Testis (tissue), 3 donors: ENCODE results near the gene PI16. TPM values are rescaled to one million over a fixed set of nuclear protein-coding genes. Genes with fewer than 3 reads are reported as not detected.

Experiments used
- DNase-seq: peaks from one replicate; pipeline ENCODE4 v3.0.0-alpha.2; 2019
- H3K27ac ChIP-seq, 2 donors: fragments of 200-600 bp; sonication (generic); one replicate each; pipeline ENCODE4 v1.5.1; 2019
- H3K27me3 ChIP-seq: fragments of 200-600 bp; sonication (generic); one replicate; pipeline ENCODE4 v1.5.1; 2019
- H3K36me3 ChIP-seq: fragments of 200-600 bp; sonication (generic); one replicate; pipeline ENCODE4 v1.5.1; 2017; ENCODE audit warnings: low read depth; ENCODE audit errors: missing control alignments
- H3K4me1 ChIP-seq: fragments of 200-600 bp; sonication (generic); one replicate; pipeline ENCODE4 v1.5.1; 2019
- H3K4me3 ChIP-seq, 2 donors: fragments of 200-600 bp; sonication (generic); one replicate each; pipeline ENCODE4 v1.5.1; 2017 to 2019
- H3K9me3 ChIP-seq: fragments of 200-600 bp; sonication (generic); one replicate; pipeline ENCODE4 v1.5.1; 2017
- POLR2A ChIP-seq: fragments of 450-650 bp; IDR thresholded peaks from one replicate; pipeline ENCODE4 v1.6.1; 2017; ENCODE audit warnings: antibody characterized with exemption, mild to moderate bottlenecking, moderate library complexity
- WGBS, 2 donors: methylation state at CpG; one replicate each; pipeline ENCODE4 v1.1.5; 2018; 5-methylcytosine and 5-hydroxymethylcytosine counted together
- intact Hi-C: fragments of 100-400 bp; cut with DNase I; formaldehyde crosslinking; loops from one replicate; pipeline ENCODE4 v1.15.1; 2023; ENCODE audit warnings: low total_unique reads
- polyA plus RNA-seq: library from polyadenylated mRNA; stranded (reverse); fragments of 350-450 nt; fragmentation: Illumina TruSeq; extraction: RNeasy Lipid Tissue Mini Kit (QIAGEN cat#74804); gene quantifications from one replicate; pipeline ENCODE4 v1.2.3, GENCODE V29; 2014; ENCODE audit warnings: low read depth, low replicate concordance; ENCODE audit not compliant: insufficient read depth
- total RNA-seq, 2 donors: library from RNA; depleted of rRNA; stranded (reverse); fragments of >200 nt; gene quantifications; one replicate each; pipeline ENCODE4 v1.2.3, GENCODE V29; 2016
- TF ChIP-seq, protein P1 (sequence below), 3 experiments: fragments of 450-650 bp in 2 of 3; fragments of 200-600 bp in 1 of 3; sonication (generic) in 1 of 3; IDR thresholded peaks; one replicate each; pipeline ENCODE4 v1.5.1; 2016 to 2019; ENCODE audit warnings: antibody characterized with exemption in 3 of 3, mild to moderate bottlenecking in 2 of 3, moderate library complexity in 1 of 3

The PI16 gene
- total and polyA plus RNA-seq, 3 donors from 2014 or later: 9.8 to 79.3 (median 24.7) TPM

DNA sequence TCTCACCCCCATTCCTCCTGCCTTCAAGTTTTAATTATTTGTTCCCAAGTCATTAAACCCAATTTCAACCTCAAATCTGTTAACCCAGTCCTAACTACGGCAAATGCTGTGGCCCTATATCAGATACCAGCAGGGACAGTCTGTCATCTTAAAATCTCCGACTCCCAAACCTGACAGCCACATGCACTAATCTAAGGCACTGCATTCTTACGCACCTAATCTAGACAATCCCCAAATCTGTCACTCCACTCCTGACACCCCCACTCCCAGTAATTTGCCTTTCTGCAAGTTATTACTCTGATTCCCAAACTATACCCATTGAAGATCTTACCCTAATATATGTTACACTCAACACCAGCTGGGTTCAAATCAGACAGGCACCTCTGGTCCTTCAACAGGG lies 29.0 kb downstream of the PI16 start:
- H3K36me3 ChIP-seq: no peaks in the 10 kb centered on the region
- no peak overlapping the region for H3K4me3 ChIP-seq
- DNase-seq: no peak
- H3K27ac ChIP-seq: peak overlapping the region; percentile 92 to 98
- peaks cover 57% of the 10 kb centered on the region for H3K4me1 ChIP-seq
- TF ChIP-seq, protein P1, sequence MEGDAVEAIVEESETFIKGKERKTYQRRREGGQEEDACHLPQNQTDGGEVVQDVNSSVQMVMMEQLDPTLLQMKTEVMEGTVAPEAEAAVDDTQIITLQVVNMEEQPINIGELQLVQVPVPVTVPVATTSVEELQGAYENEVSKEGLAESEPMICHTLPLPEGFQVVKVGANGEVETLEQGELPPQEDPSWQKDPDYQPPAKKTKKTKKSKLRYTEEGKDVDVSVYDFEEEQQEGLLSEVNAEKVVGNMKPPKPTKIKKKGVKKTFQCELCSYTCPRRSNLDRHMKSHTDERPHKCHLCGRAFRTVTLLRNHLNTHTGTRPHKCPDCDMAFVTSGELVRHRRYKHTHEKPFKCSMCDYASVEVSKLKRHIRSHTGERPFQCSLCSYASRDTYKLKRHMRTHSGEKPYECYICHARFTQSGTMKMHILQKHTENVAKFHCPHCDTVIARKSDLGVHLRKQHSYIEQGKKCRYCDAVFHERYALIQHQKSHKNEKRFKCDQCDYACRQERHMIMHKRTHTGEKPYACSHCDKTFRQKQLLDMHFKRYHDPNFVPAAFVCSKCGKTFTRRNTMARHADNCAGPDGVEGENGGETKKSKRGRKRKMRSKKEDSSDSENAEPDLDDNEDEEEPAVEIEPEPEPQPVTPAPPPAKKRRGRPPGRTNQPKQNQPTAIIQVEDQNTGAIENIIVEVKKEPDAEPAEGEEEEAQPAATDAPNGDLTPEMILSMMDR (IDR thresholded peaks at IDR 0.05): no peak
- TF ChIP-seq POLR2A: no peak
- intact Hi-C loops: loop anchor here (10.0 kb wide), 1 partner anchor 99 kb away; the partner anchor contains the start of gene C6orf89
- H3K9me3 ChIP-seq: no peaks in the 10 kb centered on the region
- no peaks in the 10 kb centered on the region for H3K27me3 ChIP-seq
- 58 to 81% methylated on average over 3 of the region's 3 CpGs for WGBS, 2 donors

DNA sequence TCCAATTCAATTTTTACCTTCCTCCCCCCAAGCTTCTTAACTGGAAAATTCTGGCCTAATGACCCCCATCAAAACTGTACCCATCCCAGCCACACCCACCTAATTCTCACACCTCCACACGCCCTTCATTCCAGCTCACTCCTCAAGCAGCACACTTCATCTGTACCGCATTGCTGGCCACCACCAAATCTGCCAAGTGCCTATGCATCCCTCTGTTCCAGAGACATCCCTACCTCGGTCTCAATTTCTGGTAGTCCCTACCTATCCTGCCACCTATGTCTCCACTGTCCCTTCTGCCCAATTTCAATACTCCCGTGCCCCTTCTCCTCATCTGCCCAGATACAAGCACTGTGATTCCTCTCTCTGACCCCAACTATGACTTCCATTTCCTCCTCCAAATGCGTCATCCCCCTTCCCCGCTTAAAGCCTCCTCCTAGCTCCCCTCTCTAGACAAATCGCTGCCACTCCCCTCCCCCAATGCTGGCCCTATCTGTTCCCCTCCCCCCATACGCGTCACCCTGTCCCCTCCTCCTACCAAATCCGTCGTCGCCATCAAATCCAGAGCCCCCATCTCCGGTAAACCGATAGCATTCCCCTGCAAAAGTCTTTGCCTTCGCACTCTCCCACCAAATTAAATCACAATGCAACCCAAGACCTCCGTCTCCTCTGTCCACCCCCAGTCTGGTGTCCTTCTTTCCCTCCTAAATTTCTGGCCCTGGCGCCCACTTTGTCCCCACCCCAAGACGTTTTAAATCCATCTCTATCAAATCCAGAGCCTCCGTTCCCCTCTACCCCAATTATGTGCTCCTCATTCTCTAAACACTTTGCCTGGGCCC lies 30.3 kb downstream of the PI16 start:
- H3K27ac ChIP-seq: peak overlapping the region; percentile 92 to 98
- WGBS, 2 donors: 4% methylated on average over 19 of the region's 19 CpGs
- intact Hi-C loops: loop anchor here (10.0 kb wide), 1 partner anchor 100 kb away; the partner anchor contains the start of gene C6orf89
- peak; percentile 76 for DNase-seq
- H3K36me3 ChIP-seq: no peaks in the 10 kb centered on the region
- H3K9me3 ChIP-seq: no peaks in the 10 kb centered on the region
- TF ChIP-seq, protein P1 (IDR thresholded peaks at IDR 0.05): no peak
- no peak for TF ChIP-seq POLR2A
- H3K4me3 ChIP-seq: peak overlapping the region; percentile 92 to 100
- no peaks in the 10 kb centered on the region for H3K27me3 ChIP-seq
- peaks cover 51% of the 10 kb centered on the region for H3K4me1 ChIP-seq

DNA sequence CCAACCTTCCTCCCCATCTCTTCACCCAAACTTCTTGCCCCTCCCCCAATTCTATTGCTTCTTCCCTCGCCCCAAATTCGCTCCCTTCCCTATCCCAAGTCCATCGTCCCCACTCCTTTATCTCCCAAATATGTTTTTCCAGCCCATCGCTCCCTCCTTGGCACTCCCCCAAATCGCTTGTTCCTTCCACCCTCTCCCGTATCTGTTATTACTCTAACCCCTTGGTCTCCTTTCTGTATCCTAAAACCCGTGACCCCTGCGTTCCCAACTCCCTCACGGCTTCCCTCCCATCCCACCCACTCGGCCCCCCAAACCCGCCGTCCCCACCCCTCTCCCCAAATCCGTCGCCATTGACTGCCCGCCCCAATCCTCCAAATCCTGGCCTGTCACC lies 30.9 kb downstream of the PI16 start:
- intact Hi-C loops: loop anchor here (10.0 kb wide), 1 partner anchor 101 kb away; the partner anchor contains the start of gene C6orf89
- H3K27ac ChIP-seq: peak overlapping the region; percentile 92 to 98
- peaks cover 46% of the 10 kb centered on the region for H3K4me1 ChIP-seq
- H3K4me3 ChIP-seq: peak overlapping the region; percentile 92 to 100
- no peaks in the 10 kb centered on the region for H3K36me3 ChIP-seq
- no peaks in the 10 kb centered on the region for H3K9me3 ChIP-seq
- WGBS, 2 donors: 1% methylated on average over 15 of the region's 15 CpGs
- no peaks in the 10 kb centered on the region for H3K27me3 ChIP-seq
- no peak for TF ChIP-seq POLR2A
- TF ChIP-seq, protein P1 (IDR thresholded peaks at IDR 0.05): no peak
- DNase-seq: no peak

DNA sequence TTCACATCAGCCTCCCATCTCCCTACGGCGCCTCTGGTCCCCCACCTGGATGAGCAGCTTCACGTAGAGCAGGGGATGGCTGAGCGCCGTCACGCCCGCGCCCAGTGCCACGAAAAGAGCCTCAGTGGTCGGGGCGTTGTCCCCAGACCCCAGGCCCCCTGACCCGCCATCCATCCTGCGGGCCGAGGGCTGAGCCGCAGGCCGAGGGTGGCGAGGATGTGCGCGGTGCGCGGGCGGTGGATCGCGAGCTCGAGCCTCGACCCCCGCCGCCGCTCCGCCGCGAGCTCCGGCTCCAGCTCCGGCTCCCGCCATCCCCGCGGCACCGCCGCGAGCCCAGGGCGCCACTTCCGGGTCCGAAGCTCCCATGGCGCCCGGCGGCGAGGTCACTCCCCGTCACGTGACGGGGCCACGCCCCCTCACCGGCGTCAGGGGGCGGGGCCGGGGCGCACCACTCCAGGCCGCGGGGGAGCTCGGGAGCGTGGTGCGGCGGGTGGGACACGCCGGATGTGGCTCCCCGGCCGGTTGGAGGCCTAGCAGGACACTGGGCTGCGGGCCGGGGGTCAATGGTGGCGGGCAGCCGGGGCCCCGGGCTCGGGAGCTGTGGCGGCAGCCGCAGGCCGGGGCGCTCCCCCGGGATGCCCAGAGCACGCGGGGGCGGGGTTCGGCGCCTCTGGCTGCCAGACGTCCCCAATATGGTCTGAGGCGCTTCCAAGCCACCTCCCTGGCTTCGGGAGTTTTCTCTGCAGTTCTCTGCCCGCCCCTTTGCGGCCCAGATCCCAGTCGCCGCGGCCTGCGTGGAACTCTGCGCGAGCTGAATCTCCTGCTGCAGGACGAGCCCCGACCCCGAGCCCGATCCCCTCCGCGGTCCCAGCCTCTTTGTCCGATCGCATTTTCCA lies 31.5 kb downstream of the PI16 start, which contains the start of gene MTCH1:
Gene MTCH1 (minus strand): TSS at position 389 of the 896 bp plus-strand sequence. CDS start 23 bp downstream, at position 366.
- Histone ChIP-seq H3K27ac (peak within 1 kb of the TSS; percentile 92 to 98), H3K36me3 (no peaks in the 10 kb centered on the region), H3K9me3 (no peaks in the 10 kb centered on the region), H3K4me3 (peak within 1 kb of the TSS; percentile 92 to 100), H3K27me3 (no peaks in the 10 kb centered on the region), H3K4me1 (peaks cover 39% of the 10 kb centered on the region)
- WGBS, 2 donors: 0 to 1% methylated on average over 27 to 74 of the region's 101 CpGs
- intact Hi-C loops: loop anchor here (10.0 kb wide), 1 partner anchor 101 kb away; the partner anchor contains the start of gene C6orf89
- peak; percentile 92 for DNase-seq
- TF ChIP-seq, protein P1 (IDR thresholded peaks at IDR 0.05): peak in 1 of 3 experiments; percentile 5
- TF ChIP-seq POLR2A: peak; percentile 89
